Stimulated activated CD8-positive, alpha-beta memory T cell treated with anti-CD3 and anti-CD28 coated beads, Interleukin-4, amount 100 ng/mL, for 1 hour (primary cell): Measurements from ENCODE around the gene ISM1.

Experiments used
- DNase-seq, 2 donors: peaks; one replicate each; pipeline ENCODE4 v3.0.0-alpha.2; 2020; ENCODE audit warnings: low read depth in 2 of 2, low spot score in 1 of 2

ISM1 gene

DNA sequence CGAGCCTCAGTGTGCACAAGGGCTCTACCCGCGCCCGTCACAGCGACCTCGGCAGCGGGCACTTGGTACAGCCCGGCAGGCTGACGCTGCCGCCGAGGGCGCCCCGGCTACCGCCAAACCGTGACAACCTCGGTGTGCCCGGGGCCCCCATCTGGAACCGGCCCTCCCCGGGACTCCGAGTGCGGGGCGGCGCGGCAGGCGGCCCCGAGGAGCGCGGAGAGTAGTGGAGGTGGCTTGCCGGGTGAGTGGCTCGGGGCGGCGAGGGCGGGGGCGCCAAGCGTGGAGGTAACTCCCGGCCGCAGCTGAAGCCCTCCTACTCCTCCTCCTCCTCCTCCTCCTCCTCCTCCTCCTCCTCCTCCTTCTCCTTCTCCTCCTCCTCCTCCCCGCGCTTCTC, at the start of gene ISM1:
Gene ISM1, plus strand, starts transcription at position 371 of the 394 bp plus-strand sequence. CDS start 503 bp downstream, outside the sequence.
- DNase-seq: peak in 1 of 2 donors; percentile 7

DNA sequence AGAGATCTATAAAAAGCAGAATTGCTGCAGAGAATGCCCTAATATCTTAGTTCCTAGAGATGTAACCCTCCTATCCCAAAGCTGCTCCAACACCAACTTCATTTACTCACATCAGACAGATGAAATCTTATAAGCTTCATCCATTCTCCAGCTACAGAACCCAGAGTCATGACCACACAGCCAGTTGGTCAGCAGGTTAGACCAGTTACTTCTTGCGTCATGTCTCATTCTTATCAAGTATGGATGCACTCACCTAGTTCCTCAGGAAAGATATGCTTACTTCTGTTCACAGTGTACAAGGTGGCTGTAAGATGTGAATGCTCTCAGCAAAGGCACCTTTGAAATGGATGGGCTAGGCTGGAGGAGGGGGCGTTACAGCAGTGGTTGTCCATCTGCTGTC, 47.9 kb upstream of the ISM1 start:
- DNase-seq: no peak

DNA sequence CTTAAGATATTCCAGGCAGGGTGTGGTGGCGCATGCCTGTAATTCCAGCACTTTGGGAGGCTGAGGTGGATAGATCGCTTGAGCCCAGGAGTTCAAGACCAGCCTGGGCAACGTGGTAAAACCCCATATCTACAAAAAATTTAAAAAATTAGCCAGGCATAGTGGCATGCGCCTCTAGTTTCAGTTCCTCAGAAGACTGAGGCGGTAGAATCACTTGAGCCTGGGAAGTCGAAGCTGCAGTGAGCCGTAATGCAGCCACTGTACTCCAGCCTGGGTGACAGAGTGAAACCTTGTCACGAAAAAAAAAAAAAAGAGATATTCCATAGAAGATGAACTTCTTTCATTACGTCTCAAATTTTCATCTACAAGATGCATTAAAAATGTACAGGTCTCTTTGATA, 46.7 kb upstream of the ISM1 start:
- no peak for DNase-seq

DNA sequence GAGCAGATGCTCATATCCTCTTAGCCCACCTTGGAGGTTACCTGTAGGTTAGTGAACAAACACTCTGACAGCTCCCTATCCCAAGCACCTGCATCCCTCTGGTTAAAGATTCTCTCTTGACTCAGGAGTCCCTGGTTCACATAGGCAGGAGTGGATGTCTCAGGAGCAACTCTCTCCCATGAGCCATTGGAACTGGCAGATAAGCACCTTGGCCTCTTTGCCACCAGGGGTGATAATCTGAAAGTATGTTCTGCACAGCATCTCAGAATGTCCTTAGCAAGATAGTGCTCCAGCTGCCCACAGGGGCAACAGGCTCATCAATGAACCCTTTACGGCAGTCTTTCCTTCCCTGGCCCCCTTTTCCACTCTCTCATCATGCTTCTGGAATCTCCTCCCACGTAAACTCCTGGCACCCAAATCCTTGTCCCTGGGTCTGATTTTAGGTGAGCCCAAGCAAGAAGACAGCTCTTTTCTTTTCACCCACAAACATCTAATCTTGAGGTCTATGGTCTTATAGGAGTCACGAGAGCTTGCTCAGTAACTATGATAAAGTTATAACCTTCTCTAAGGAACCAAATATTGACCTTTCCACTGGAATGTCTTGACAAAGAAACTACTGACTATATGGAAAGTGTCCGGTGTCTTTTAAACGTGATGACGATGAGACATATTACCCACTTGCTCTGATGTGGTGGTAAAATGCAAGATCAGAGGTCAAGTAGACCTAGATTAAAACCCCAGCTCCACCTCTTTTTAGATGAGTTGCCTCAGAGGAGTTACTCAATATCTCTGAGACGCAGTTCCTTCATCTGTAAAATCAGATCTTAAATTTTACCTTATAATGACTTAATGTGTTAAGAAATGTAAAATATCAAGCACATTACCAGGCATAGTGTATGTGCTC, 39.8 kb upstream of the ISM1 start:
- no peak for DNase-seq

DNA sequence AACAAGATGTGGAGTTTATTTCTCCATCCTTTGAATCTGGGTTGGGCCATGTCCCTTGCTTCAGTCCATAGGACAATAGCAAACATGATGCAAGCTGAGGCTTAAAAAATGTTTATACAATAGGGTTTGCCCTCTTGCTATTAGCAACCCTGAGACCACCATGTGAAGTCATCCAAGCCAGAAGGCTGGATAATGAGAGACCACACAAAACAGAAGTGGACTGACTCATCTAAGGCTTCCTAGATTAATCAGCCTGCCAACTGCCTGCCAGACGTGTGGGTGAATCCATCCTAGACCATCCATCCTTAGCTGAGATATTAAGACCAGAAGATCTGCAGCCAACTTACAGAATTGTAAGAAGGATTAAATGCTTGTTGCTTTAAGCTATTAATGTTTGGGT, 38.1 kb upstream of the ISM1 start:
- no peak for DNase-seq

DNA sequence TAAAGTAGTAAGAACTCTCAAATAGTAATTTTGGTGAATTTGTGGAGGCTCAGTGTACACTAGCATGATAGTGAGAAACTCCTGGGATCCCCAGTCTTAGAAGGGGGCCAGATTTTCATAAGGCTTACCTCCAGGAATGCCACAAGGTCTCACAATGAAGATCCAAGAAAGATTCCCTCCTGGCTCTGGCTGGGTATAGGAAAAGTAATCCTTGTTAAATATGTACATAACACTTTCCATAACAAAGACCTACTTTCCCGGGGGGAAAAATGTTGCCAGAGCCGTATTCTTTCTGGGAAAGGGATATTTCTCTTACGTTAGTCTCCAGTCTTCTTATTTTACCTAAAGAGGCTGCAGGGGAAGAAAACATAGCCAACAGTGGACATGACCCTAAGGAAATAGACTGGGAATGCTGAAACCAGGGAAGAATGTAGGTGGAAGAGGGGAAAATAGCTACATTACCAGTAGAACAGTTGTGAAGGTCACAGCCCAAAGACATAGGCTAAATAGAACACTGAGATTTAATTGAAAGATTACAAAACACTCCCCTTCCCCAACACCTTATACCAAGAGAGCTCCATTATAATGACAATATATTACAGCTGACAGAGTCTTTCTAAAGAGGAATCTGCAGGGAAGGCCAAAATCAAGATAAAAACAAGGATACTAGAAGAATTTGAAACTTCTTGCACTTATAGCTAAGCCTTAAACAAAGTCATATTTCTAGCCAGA, 34.9 kb upstream of the ISM1 start:
- no peak for DNase-seq

DNA sequence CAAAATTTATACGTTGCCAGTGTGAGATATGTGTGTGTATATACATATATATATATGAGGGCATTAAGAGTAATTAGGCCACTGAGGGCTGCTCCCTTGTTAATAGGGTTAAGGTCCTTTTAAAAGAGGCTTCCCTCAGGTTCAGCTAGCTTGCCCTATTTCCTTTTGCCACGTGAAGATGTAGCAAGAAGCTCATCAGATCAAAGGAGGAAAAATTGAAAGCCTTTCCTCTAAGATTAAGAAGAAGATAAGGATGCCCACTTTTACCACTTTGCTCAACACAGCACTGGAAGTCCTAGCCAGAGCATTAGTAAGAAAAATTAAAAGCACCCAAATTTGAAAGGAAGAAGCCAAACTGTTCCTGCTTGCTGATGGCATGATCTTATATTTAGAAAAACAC, 33.2 kb upstream of the ISM1 start:
- DNase-seq: no peak

DNA sequence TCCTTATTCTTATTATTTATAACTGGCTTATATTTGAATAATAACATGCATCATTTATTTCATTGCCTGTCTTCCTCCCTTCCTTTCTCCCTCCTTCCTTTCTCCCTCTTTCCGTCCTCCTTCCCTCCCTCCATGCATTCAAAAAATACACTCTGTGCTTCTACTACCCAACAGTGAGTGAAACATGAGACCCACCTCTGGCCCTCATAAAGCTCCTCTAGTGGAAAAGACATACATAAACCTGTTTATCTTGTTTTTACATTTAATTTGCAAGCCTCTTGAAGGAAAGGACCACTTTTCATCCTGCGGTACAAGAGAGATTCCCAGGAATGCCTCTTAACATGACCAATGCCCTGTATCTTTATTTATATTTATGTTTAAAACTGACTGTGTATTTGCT, 21.8 kb upstream of the ISM1 start:
- no peak for DNase-seq

DNA sequence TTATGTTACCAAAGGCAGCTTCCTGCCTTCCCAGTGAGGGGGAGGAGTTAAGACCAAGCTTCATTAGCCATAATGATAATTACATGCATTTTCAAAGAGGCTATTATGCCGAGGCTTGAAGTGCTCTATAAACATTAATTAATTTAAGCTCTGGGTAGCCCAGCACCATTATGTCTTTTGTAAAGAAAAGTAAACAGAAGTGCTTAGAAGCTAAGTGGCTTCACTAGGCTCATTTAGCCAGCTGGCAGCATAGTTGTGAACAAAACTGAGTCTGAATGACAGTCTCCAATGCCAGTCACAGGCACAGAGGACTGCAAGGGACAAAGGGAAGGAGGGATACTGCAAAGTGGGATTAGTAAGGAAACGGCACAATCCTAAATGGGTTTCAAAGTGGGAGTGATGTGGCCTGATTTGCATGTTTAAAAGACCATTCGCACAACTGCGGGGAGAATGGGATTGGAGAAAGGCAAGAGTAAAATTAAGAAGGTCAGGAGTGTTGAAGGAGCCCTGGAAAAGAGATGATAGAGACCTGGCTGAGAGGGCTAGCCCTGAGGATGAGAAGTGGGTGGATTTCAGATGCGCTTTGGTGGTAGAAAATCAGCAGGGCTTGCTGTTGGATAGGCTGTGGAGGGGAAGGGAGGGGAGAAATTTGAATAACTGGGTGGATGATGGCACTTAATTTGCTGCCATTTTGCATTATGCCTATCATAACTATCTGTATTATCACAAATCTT, 20.1 kb upstream of the ISM1 start:
- no peak for DNase-seq

DNA sequence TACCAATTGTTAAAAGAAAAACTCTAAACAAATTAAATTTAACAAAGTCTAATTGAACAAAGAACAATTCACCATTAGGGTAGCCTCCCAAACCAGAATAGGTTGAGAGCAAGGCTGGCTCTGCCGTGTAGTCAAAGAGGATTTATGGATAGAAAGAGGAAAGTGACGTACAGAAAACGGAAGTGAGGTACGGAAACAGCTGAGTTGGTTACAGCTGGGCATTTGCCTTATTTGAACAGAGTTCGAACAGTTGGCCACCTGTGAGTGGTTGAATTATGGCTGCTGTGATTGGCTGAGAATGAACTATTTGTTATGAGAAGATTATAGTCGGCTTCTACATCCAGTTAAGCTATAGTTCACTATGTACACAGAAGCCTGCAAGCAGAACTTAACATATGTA, 18.5 kb upstream of the ISM1 start:
- no peak for DNase-seq

DNA sequence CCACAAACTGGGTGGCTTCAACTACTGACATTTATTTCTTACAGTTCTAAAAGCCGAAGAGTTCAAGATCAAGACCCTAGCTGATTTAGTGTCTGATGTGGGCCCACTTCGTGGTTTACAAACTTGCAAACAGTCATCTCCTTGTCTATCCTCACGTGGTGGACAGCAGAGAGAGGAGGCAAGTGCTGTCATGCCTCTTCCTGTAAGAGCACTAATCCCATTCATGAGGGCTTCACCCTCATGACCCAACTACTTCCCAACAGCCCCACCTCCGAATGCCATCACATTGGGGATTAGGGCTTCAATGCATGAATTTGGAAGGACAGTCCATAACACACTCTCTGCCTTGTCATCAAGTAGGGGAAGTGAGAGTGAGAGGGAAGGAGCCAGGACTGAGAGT, 15.6 kb upstream of the ISM1 start:
- no peak for DNase-seq

DNA sequence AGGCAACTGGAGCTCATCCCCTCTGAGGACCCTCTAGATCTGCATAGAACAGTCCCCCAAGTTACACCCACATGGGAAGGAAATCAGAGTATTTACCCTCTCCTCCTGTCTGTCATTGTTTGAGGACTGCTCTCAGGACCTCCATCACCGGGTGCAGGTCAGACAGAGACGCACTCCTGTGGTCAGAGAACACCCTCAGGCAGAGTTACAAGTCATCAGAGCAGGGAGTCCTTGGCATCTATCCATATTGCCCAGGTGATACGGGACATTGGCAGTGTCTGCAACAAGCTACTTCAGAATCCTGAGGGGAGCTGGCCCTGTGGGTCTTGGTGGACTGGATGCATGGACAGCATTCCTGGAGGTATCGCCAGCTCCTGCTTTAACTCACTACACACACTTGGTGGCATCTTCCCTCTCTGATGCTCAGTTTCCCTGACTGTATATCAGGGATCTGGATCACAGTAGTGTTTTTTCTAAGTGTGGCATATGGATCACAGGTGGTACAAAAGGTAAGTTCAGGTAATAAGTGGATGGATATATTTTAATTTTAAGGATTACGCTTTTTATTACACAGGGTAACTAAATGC, 15.1 kb upstream of the ISM1 start:
- no peak for DNase-seq

DNA sequence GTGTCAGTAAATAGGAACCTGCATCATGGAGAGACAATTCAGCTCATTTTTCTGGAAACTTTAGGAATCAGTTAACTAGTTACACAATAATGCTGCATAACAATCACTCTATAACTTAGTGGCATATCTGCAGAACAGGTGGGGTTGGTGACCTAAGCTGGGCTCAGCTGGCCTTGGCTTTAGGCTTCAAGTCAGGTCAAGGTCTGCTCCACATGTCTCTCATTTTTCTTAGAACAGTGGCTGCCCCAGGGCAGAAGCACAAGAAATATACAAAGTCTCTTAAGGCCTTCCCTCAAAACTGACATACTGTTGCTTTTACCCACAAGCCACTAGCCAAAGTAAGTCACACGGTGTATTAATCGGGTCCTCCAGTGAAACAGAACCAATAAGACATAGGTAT, 14.1 kb upstream of the ISM1 start:
- DNase-seq: no peak

DNA sequence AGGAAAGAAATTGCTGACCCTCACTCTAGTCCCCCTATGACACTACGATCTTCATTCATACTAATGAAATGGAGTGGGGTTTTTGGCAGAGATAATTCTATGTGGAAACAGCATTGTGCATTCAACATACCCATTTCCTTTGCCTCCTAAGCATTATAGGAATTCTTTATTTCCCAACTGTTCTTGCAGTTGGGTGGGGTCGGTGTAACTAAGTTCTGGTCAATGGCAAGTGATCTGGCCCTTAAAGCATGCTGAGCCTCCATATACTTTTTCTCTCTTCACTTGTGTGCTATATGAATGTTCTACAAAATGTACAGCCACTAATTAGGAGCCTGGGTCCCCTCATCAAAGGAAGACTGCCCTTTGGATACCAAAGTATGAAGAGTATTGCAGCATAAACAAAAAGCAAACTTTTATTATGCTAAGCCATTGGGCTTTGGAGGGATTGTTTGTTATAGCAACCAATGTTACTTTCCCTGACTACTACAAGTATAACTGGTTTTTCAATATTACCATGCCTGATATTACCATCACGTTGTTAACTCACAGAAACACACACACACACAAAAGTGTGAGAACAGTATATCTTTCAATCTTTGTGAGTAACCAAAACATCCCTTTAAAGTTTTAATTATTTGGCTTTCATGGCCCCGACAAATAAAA, 9.0 kb upstream of the ISM1 start:
- DNase-seq: no peak

DNA sequence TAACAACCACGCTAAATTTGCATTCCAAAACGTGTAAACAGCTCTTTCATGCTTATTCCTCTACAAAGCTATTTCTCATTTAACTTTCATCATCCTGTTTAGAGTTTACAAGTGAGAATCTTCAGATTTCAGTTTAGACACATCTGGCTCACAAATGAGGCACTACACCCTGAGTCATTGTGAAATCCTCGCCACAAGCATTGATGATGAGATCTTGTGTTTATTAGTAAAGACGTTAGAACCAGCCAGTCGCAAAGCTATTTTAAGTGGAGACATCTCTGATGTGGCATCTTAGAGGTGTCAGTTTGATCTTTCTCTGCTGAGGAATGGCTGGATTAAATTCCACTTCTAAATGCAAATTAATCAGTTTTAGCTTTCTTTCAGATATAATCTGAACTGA, 8.3 kb upstream of the ISM1 start:
- DNase-seq: no peak

DNA sequence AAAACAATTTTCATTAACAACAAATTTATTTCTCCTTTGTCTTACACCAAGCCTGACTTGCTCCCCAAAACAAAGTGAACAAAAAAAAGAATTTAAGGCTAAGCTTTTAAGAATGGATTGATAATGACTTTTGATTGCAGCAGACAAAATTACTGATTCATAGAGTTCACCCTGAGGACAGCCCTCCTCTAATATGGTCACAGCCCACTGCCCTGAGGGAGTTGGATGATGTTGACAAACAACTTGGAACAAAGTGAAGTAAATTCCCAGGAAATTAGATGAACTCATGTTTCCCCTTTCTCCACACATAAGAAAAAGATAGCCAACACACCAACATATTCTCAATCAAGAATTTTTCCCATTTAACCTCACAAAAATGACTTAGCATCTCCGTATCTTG, 7.7 kb upstream of the ISM1 start:
- no peak for DNase-seq

DNA sequence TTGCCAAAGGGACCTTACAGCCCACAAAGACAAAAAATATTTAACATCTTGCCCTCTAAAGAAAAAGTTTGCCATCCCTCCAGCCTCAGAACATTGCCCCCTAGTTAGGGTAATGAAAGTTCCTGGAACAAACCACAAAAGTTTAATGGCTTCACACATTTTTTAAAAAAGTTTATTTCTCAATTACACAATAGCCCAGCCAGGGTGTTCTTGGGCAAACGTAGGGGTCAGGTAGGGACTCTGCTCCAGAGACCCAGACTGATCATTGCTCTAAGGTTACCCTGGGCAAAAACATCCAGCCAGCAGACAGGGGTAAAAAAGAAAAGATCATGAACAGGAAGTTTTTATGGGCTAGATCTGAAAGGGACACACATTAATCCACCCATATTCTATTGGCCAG, 4.5 kb upstream of the ISM1 start:
- no peak for DNase-seq

DNA sequence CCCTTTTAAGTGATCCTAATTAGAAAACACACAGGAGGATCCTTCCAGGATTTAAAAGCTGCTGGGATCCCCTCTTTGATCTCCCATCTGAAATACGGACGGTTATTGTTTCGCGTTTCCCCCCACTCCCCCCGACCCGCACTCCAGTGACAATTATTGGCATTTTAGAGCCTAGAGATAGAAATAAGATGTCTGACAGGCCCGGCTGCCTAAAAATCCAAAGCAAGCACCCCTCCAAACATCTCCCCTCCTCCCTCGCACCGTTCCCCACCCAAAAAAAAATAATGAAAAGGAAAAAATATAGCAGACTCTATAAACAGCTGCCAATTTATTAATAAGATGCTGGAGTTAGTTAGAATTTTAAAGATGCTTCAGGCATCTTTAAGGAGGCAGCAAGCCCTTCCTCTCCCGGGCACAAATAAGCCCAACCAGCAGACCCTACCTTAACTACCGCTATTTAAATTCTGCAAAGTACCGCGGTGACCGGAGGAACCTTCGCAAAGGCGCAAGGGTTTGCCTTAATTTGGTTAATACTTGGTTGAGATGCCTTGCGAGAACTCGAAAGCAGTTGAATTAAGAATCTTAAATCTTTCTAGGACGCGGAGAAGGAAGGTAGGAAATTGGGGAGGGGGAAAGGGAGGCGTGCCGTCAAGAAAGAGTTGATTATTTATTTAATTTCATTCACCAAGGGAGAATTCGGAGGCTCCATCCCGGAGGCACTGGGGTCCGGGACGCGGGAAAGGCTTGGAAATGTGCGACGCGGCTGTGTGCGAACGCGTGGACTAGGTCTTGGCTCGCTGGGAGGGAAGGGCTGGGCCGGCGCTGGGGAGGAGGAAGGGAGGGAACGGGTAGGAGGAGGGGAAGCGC, 1.5 kb upstream of the ISM1 start:
- no peak for DNase-seq

DNA sequence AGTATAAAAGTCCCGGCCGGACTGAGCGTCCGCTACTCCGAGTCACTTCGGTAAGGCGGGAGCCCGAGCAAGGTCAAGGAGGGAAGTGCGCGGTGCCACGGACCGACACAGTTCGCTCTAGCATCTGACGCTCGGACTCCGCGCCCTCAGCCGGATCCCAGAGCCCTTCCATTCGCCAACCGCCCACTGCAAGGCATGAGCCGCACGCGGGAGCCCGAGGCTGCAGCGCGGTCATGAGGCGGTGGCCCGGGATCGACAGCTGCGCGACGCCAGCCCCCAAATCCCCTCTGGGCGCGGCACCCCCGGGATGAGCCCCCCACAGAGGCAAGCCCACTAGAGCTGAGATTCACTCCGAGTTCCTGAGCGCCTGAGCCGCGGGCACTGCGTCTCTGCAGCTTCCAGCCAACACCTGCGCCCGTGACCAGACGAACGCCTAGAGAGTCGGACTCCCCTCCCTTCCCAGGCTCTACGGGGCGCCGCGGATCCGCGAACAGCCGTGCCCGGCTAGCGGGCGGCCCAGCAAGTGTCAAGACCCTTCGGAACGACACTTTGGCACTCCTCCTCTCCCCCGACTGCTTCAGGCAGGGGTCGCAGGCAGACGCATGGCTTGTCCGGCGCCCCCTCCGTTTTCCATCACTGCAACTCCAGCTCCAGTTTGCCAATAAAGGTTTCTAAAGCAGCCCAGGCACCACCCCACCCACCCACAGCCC, 725 bp upstream of the ISM1 start:
- no peak for DNase-seq
